SK-N-SH (cell line): ENCODE data around the gene ARMH4. TPM values are rescaled to one million over a fixed set of nuclear protein-coding genes. Genes with fewer than 3 reads are reported as not detected.

Experiments
- CTCF ChIA-PET: fragments of 300-600, 350-600 bp; formaldehyde crosslinking; extraction: SDS; loops from one replicate; lab custom pipeline; 2021; lab: Yijun Ruan, JAX
- POLR2A ChIA-PET: fragments of 350-600 bp; sonication (Branson Sonifier 250); formaldehyde crosslinking; extraction: SDS; loops from one replicate; lab custom pipeline; 2020; ENCODE audit warnings: antibody characterized with exemption, inconsistent platforms; lab: Yijun Ruan, JAX
- DNase-seq: peaks from one replicate; pipeline ENCODE4 v3.0.0; 2012
- H2AFZ ChIP-seq: fragments of 200-600 bp; sonication (generic); 2 replicates; pipeline ENCODE4 v1.8.1; 2016; ENCODE audit warnings: antibody characterized with exemption, mild to moderate bottlenecking, low read depth
- H3F3A ChIP-seq: fragments of 200-600 bp; sonication (generic); replicated peaks from 2 replicates; pipeline ENCODE3; 2016; ENCODE audit warnings: antibody characterized with exemption, mild to moderate bottlenecking; ENCODE audit not compliant: insufficient read depth
- H3K27ac ChIP-seq, 2 experiments: fragments of 200-500 bp in 1 of 2; fragments of 200-600 bp in 1 of 2; sonication (Bioruptor generic) in 1 of 2; sonication (generic), shearing (Covaris generic) in 1 of 2; 2 replicates each; pipeline versions ENCODE4 v1.5.1 to v1.6.1; 2014 to 2016; ENCODE audit warnings: low read depth in 2 of 2, inconsistent platforms in 1 of 2, low read length in 1 of 2, mild to moderate bottlenecking in 1 of 2, mixed read lengths in 1 of 2
- H3K27me3 ChIP-seq: fragments of 200-600 bp; sonication (generic), shearing (Covaris generic); 2 replicates; pipeline ENCODE4 v1.6.1; 2016; ENCODE audit warnings: mixed run types; ENCODE audit not compliant: insufficient read depth
- H3K36me3 ChIP-seq, 2 experiments: fragments of 200-500 bp in 1 of 2; fragments of 200-600 bp in 1 of 2; sonication (Bioruptor generic) in 1 of 2; sonication (generic) in 1 of 2; replicated peaks in 1 of 2; 2 replicates each; pipeline versions ENCODE3 to v1.5.1; 2014 to 2016; ENCODE audit warnings: low read length in 1 of 2, mild to moderate bottlenecking in 1 of 2; ENCODE audit not compliant: insufficient read depth in 2 of 2, control insufficient read depth in 1 of 2
- H3K4me1 ChIP-seq, 2 experiments: fragments of 200-500 bp in 1 of 2; fragments of 200-600 bp in 1 of 2; sonication (Bioruptor generic) in 1 of 2; sonication (generic), shearing (Covaris generic) in 1 of 2; 2 replicates each; pipeline versions ENCODE4 v1.5.1 to v1.6.1; 2014 to 2016; ENCODE audit warnings: low read depth in 1 of 2, low read length in 1 of 2, mixed run types in 1 of 2; ENCODE audit not compliant: insufficient read depth in 2 of 2, control insufficient read depth in 1 of 2
- H3K4me2 ChIP-seq: fragments of 200-600 bp; sonication (generic), shearing (Covaris generic); 2 replicates; pipeline ENCODE4 v1.6.1; 2017; ENCODE audit warnings: mixed run types
- H3K4me3 ChIP-seq, 2 experiments: fragments of 200-500 bp in 1 of 2; fragments of 200-600 bp in 1 of 2; sonication (Bioruptor generic) in 1 of 2; sonication (generic), shearing (Covaris generic) in 1 of 2; 2 replicates each; pipeline versions ENCODE4 v1.5.1 to v1.8.1; 2014 to 2016; ENCODE audit warnings: low read depth in 2 of 2, inconsistent platforms in 1 of 2, low read length in 1 of 2, mild to moderate bottlenecking in 1 of 2, mixed read lengths in 1 of 2, moderate library complexity in 1 of 2
- H3K79me2 ChIP-seq: fragments of 200-600 bp; sonication (generic); 2 replicates; pipeline ENCODE4 v1.8.1; 2017; ENCODE audit warnings: mild to moderate bottlenecking; ENCODE audit not compliant: insufficient read depth
- H3K9ac ChIP-seq: fragments of 200-600 bp; sonication (generic); 2 replicates; pipeline ENCODE4 v1.6.1; 2017; ENCODE audit warnings: mixed run types
- H3K9me2 ChIP-seq: fragments of 200-600 bp; sonication (generic); 2 replicates; pipeline ENCODE4 v1.6.1; 2017; ENCODE audit warnings: mixed run types
- H3K9me3 ChIP-seq: fragments of 200-600 bp; sonication (generic); 2 replicates; pipeline ENCODE4 v1.6.1; 2017; ENCODE audit warnings: mixed run types, mild to moderate bottlenecking, moderate library complexity
- H4K20me1 ChIP-seq: fragments of 200-600 bp; sonication (generic); 2 replicates; pipeline ENCODE4 v1.6.1; 2017; ENCODE audit warnings: mild to moderate bottlenecking, mixed run types; ENCODE audit not compliant: insufficient read depth
- CHD2 ChIP-seq: fragments of 150-350 bp; IDR thresholded peaks from 2 replicates; pipeline ENCODE4 v1.6.1; 2018; ENCODE audit warnings: low read length; ENCODE audit not compliant: partially characterized antibody
- FOSL2 ChIP-seq: IDR thresholded peaks from 2 replicates; pipeline ENCODE4 v1.4.0; 2012; ENCODE audit warnings: low read depth, mild to moderate bottlenecking, moderate library complexity, borderline replicate concordance
- GABPA ChIP-seq: IDR thresholded peaks from 2 replicates; pipeline ENCODE4 v1.4.0; 2012; ENCODE audit warnings: low read depth, mild to moderate bottlenecking
- GATA2 ChIP-seq: sonication (generic); formaldehyde crosslinking; IDR thresholded peaks from 2 replicates; pipeline ENCODE4 v1.5.0; 2020; ENCODE audit warnings: mild to moderate bottlenecking, missing genetic modification reagents
- JUND ChIP-seq: IDR thresholded peaks from 2 replicates; pipeline ENCODE4 v1.4.0; 2012
- MXI1 ChIP-seq: IDR thresholded peaks from 2 replicates; pipeline ENCODE4 v1.6.1; 2012; ENCODE audit warnings: mild to moderate bottlenecking, low read depth, low read length, improper control_type of control experiment
- RXRA ChIP-seq: IDR thresholded peaks from 2 replicates; pipeline ENCODE4 v1.4.0; 2012; ENCODE audit warnings: low read depth, mild to moderate bottlenecking, borderline replicate concordance
- TAF1 ChIP-seq: IDR thresholded peaks from 2 replicates; pipeline ENCODE4 v1.6.1; 2012; ENCODE audit warnings: low read depth, mild to moderate bottlenecking, low read length, moderate library complexity, borderline replicate concordance
- TCF12 ChIP-seq: IDR thresholded peaks from 2 replicates; pipeline ENCODE4 v1.4.0; 2012
- TEAD4 ChIP-seq: IDR thresholded peaks from 2 replicates; pipeline ENCODE4 v1.4.0; 2012; ENCODE audit warnings: mild to moderate bottlenecking, borderline replicate concordance; ENCODE audit not compliant: insufficient read depth
- WGBS: methylation state at CpG from one replicate; pipeline ENCODE4 v1.1.6; 2017; ENCODE audit warnings: low lambda C conversion rate; 5-methylcytosine and 5-hydroxymethylcytosine counted together
- polyA plus RNA-seq, 3 experiments: library from polyadenylated mRNA; depleted of rRNA; stranded (reverse); fragments of >200 nt; gene quantifications; 2 replicates each; pipeline ENCODE4 v1.2.3, GENCODE V29; 2012
- TF ChIP-seq, protein P1 (sequence below): IDR thresholded peaks from 2 replicates; pipeline ENCODE4; 2012
- TF ChIP-seq, protein P2 (sequence below): IDR thresholded peaks from 2 replicates; pipeline ENCODE4 v1.4.0; 2012; ENCODE audit warnings: low read depth
- TF ChIP-seq, protein P3 (sequence below): IDR thresholded peaks from 2 replicates; pipeline ENCODE4 v1.4.0; 2012; ENCODE audit warnings: low read depth, borderline replicate concordance
- TF ChIP-seq, protein P4 (sequence below): IDR thresholded peaks from 2 replicates; pipeline ENCODE4 v1.4.0; 2012; ENCODE audit warnings: low read depth, borderline replicate concordance
- TF ChIP-seq, protein P5 (sequence below): fragments of 150-350 bp; IDR thresholded peaks from 2 replicates; pipeline ENCODE4 v1.6.1; 2017; ENCODE audit warnings: antibody characterized with exemption, low read length, low read depth, borderline replicate concordance

The ARMH4 gene
- polyA plus RNA-seq, 1 of the 3 experiments (the other 2 are of a cell fraction), result 0.39 TPM

DNA sequence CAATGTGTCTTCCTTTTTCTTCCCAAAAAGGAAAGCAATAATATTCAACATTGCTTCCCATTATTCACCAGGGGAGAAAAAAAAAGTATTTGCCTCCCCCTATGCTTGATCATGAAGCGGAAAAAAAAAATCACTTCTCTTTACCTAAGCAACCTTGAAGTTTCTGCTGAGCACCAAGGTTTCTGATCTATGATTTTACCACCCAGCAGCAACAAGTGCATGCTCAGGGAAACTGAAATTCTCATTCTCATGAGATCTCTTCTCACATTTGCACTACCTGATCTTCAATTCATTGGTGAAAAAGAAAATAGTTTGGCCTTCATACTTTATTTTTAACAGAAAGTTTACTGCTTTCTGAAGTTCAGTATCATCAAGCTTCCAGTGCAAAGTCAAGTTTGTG is 125.8 kb downstream of the ARMH4 start:
- Histone ChIP-seq H2AFZ (no peak overlapping the region), H3K27me3 (no peaks in the 10 kb centered on the region), H3K4me1 (no peaks in the 10 kb centered on the region), H3K9ac (no peak overlapping the region), H3F3A (no peaks in the 10 kb centered on the region), H3K27ac (no peak overlapping the region), H3K4me2 (no peak overlapping the region), H3K79me2 (no peaks in the 10 kb centered on the region)
- WGBS, result 0% methylated on average over 1 of the region's 1 CpG
- TF ChIP-seq, protein P1, sequence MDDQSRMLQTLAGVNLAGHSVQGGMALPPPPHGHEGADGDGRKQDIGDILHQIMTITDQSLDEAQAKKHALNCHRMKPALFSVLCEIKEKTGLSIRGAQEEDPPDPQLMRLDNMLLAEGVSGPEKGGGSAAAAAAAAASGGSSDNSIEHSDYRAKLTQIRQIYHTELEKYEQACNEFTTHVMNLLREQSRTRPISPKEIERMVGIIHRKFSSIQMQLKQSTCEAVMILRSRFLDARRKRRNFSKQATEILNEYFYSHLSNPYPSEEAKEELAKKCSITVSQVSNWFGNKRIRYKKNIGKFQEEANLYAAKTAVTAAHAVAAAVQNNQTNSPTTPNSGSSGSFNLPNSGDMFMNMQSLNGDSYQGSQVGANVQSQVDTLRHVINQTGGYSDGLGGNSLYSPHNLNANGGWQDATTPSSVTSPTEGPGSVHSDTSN, result no peak
- TF ChIP-seq, protein P2, sequence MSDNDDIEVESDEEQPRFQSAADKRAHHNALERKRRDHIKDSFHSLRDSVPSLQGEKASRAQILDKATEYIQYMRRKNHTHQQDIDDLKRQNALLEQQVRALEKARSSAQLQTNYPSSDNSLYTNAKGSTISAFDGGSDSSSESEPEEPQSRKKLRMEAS, result no peak
- TF ChIP-seq MXI1, result no peak
- TF ChIP-seq FOSL2, result no peak
- TF ChIP-seq, protein P3, sequence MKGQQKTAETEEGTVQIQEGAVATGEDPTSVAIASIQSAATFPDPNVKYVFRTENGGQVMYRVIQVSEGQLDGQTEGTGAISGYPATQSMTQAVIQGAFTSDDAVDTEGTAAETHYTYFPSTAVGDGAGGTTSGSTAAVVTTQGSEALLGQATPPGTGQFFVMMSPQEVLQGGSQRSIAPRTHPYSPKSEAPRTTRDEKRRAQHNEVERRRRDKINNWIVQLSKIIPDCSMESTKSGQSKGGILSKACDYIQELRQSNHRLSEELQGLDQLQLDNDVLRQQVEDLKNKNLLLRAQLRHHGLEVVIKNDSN, result no peak
- no peak for TF ChIP-seq TAF1
- TF ChIP-seq TCF12, result no peak
- TF ChIP-seq CHD2, result no peak
- no peak for TF ChIP-seq TEAD4
- TF ChIP-seq JUND, result no peak
- TF ChIP-seq, protein P4, sequence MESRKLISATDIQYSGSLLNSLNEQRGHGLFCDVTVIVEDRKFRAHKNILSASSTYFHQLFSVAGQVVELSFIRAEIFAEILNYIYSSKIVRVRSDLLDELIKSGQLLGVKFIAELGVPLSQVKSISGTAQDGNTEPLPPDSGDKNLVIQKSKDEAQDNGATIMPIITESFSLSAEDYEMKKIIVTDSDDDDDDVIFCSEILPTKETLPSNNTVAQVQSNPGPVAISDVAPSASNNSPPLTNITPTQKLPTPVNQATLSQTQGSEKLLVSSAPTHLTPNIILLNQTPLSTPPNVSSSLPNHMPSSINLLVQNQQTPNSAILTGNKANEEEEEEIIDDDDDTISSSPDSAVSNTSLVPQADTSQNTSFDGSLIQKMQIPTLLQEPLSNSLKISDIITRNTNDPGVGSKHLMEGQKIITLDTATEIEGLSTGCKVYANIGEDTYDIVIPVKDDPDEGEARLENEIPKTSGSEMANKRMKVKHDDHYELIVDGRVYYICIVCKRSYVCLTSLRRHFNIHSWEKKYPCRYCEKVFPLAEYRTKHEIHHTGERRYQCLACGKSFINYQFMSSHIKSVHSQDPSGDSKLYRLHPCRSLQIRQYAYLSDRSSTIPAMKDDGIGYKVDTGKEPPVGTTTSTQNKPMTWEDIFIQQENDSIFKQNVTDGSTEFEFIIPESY, result no peak
- no peak for TF ChIP-seq GATA2 (CRISPR knock-in tag)
- TF ChIP-seq, protein P5, sequence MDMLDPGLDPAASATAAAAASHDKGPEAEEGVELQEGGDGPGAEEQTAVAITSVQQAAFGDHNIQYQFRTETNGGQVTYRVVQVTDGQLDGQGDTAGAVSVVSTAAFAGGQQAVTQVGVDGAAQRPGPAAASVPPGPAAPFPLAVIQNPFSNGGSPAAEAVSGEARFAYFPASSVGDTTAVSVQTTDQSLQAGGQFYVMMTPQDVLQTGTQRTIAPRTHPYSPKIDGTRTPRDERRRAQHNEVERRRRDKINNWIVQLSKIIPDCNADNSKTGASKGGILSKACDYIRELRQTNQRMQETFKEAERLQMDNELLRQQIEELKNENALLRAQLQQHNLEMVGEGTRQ, result no peak
- no peak for TF ChIP-seq GABPA
- no peak for TF ChIP-seq RXRA
- TF ChIP-seq, all 33 proteins: peak for 0
- no peak overlapping the region for H3K4me3 ChIP-seq
- H3K9me3 ChIP-seq, result no peaks in the 10 kb centered on the region
- ChIA-PET CTCF (no interaction called here), POLR2A (no interaction called here)
- no peaks in the 10 kb centered on the region for H3K36me3 ChIP-seq
- H3K9me2 ChIP-seq, result no peaks in the 10 kb centered on the region
- H4K20me1 ChIP-seq, result no peaks in the 10 kb centered on the region
- no peak for DNase-seq
